RKO (cell line): ENCODE results near the gene BACE2.
"Not testable (repeated sequence)": the region's sequence is repeated elsewhere in the genome, so short reads cannot be mapped to it uniquely, and the experiment has no call there.

Experiments
- DNase-seq: peaks from one replicate; pipeline ENCODE4 v3.0.0-alpha.2; 2016; ENCODE audit warnings: low spot score

The BACE2 gene

DNA sequence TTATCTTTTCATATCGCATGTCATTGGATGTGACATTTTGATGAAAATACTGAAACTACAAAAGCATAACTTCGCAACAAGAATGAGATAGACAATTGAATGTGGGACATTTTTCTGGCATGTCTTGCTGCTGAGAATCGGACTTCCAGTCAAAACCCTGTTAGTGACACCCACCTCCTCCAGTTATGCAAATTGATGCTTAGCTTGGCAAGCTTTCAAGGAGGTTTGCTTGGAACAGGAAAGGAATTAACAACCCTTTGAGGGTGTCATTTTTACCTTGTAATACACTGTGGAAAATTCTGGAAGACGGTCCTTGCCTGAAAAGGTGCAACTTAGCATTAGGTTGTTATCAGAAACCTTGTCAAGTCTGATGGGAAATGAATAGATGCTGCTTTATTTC is 109.9 kb downstream of the BACE2 start:
- no peak for DNase-seq

DNA sequence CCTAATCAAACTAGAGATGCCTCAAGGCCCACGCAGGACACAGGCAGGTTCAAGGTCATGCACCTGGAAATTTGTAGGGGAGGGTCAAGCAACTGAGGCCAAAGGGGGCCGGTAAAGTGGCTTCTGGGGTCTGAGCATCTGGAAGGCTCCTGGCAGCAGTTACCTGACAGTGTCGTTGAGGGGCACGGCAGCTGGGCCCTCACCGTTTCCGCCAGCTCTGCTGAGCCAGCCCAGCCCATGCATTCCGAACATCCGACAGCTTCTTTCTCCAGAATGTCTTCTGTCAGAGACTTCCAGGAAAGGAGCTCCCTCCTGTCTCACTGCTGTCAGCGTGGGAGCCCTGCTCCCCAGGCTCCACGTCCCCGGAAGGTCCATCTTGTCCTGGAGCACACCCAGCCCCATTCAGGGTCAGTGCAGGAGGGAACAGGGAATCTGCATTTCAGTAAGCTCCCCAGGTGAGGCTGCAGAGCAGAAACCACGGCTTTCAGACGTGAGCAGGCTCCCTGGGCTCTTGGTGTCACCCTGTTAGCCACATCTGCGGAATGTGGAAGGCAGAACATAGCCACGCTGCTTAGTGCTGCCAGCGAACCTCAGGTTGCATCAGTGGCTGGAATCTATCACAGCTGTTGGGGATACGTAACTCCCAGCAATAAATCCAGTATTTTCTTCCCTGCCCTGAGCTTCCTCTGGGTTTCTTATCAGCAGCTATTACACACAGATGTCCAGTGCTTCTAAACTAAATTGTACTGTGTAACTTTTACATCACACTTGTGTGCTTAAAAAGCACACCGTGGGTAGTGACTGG is 112.4 kb downstream of the BACE2 start:
- no peak for DNase-seq

DNA sequence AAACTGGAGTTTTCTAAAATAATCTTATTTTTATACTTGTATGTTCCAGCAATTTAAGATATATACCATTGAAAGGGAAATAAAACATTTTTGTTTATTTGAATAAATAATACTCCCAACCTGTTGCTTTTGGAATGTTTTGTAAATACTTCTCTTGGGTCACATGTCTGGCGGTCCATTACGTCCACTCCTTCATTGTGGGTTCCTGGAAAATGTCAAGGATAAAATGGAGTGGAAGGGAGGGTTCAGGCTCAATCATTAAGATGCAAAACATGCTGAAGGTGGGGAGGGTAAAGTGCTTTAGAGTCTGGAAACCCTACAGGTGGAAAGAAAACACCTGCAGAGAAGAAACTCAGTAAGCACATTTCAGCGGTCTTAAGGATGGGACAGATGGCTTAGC is 114.5 kb downstream of the BACE2 start:
- no peak for DNase-seq

DNA sequence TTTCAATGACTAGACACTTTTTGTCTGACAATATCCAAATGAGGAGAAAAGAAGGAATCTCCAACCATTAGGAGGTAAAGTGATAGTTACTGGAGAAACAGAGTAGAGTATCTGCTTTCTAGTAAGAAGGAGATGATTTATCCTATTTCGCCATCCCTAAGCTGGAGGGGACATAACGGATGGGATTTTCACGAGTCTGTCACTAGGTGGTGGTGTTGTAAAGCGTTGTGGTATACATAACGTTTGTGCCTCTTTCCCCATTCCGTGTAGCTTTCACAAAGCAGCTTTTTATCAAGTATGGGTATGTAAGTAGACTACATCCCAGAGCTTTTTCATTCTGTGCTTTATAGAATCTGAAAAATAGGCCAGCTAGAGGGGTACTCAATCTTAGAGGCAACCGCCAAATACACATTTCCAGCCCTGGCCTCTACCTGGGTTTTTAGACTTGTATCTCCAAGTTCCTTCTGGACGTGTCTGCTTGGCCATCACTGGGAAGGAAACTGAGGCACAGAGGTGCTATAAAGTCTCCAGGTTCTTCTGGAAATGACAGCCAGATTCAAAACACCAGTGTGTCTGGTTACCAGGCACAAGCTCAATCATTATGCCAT is 115.4 kb downstream of the BACE2 start:
- peak; percentile 75 for DNase-seq

DNA sequence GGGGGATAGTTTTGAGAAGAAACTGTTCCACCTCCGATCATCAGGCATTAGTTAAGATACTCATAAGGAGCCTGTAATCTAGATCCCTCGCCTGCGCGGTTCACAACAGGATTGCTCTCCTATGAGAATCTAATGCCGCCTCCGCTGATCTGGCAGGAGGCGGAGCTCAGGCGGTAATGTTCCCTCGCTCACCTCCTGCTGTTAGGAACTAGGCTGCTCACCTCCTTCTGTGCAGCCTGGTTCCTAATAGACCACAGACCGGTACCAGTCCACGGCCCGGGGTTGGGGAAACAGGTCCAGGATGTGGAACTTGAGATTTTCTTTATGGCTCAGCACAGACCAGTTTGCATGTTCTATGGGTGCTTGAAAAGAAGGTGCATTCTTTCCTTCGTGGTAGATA is 121.5 kb downstream of the BACE2 start:
- DNase-seq: no peak

DNA sequence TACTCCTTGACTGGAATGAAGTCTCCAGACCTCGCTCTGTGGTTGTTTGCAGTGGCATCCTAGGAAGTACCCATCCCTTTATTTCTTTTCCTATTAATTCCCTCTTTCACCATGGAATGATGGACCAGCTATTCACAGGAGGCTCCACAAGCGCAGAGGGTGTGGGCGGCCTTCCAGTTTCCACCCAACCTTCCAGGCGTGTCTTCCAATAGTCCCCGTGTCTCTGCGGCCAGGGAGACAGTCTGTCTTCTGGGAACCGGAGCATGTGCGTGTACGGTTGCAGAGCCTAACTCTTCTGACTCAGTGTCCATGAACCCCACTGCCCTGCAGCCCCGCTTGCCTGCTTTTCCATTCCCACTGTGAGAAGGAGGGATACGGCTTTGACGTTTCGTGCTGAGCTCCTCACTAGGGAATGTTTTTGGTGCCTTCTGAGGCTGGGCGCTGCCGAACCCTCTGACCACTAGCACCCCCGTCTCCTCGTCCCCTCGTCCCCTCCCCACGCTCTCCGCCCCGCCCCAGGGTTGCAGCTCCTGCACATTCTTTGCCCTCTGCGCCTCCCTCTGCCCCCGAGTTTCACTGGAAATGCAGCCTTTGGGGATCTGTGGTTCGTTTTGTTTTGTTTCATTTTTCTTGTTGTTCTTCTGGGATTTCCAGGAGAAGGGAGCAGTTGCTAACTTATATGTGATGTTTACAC is 122.3 kb downstream of the BACE2 start:
- no peak for DNase-seq

DNA sequence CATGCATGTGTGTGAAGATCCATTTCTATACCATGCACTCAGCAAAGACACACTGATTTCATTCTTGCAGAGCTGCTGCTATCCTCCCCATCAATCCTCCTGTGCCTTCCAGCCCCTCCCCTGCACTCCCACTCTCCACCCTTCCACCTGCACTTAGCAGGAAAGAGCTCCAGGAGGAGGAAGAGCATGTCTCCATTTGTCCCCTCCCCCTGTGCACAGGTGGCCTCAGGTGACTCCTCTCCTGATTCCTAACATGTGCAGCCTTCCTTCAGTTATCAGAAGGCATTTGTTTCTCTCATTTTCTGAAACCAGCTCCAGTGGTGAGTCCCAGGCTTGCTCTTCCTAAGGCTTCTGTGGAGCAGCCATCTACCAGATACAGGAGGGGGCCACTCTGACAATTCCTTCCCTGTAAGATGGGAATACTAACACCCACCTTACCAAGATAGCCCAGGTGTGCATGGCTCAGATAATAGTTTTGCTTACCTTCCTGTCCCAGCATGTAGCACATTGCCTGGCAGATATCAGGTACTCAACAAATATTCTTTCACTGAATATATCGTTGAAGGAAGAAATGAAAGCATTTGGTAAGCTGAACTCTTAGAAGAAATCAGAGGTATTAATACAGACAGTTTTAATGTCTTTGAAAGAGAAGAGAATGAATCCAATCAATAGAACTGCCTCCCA is 126.7 kb downstream of the BACE2 start:
- DNase-seq: no peak

DNA sequence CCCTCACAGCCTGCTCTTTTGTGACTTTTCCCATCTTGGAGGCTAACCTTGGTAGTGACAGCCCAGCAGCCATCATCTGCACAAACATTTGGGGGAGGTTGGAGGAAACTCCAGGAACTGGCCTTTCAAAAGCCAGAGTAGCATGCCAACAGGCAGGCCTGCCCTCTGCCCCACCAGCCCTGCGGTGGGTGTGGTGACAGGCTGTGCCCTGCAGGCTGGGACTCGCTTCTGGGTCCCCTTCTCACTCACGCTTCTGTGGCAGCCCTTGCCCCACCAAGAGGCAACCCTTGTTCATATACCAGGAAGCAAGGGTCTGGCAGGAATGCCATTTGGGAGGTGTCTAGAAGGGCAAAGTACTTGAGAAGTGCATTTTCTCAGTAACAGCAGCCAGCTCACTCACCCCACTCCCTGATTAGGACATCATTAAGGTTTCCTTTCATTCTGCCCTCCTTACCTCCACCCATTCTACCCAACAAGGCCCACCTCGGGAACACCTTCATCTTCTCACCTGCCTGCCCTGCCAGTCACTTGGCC is 127.8 kb downstream of the BACE2 start:
- DNase-seq: no peak

DNA sequence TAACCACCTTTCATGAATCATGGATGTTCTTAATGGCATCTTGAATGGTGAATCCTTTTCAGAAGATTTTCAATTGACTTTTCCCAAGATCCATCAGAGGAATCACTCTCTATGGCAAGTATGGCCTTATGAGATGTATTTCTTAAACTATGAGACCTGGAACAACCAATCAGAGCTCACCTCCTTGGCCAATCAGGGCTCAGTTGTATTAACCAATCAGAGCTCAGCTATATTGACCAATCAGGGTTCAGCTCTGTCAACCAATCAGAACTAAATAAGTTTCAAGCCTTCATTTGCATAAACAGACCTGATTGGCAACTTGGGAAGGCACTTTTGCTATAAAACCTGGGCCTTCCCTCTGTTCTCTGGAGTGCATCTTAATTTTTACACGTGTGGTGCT is 135.0 kb downstream of the BACE2 start:
- no peak for DNase-seq

DNA sequence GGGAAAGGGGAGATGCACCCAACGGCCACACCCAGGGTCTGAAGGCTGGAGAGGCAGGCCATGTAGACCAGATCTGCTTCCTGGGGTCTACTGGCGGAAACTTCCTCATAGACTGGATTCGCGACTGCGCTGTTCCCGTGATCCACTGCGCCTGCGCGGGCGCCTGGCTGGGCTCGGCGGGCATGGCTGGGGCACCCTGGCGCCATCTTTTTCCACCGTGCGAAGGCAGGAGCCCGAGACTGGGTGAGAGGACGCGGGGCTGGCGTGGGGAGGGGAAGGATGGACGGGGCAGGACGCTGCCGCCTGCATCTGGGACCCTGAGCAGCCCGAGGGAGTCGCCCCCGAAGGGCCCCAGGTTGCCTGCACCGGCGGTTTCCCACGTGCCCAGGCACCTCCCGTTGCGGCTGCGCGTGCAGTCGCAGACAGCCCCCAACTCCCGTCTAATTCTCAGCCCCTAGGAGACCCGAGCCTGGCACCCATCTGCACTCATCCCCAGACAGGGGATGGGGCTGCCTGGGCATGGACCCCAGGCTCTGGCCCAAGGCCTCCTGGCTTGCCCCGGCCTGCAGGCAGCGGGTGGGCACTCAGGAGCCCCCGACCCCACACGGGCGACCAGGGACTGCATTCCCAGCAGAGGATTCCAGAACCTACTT is 136.2 kb downstream of the BACE2 start:
- DNase-seq: no peak

DNA sequence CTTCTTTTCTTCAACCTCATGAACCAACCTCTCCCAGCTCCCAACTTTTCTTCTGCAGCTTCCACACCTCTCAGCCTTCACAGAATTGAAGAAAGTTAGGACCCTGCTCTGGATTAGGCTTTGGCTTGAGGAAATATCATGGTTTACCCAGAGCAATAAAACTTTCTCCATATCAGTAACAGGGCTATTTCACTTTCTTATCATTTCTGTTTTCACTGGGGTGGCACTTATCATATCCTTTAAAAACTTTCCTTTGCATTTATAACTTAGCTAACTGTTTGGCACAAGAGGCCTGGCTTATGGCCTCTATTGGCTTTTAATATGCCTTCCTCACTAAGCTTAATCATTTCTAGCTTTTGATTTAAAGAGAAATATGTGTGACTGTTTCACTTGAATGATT is 139.3 kb downstream of the BACE2 start:
- DNase-seq: no peak

DNA sequence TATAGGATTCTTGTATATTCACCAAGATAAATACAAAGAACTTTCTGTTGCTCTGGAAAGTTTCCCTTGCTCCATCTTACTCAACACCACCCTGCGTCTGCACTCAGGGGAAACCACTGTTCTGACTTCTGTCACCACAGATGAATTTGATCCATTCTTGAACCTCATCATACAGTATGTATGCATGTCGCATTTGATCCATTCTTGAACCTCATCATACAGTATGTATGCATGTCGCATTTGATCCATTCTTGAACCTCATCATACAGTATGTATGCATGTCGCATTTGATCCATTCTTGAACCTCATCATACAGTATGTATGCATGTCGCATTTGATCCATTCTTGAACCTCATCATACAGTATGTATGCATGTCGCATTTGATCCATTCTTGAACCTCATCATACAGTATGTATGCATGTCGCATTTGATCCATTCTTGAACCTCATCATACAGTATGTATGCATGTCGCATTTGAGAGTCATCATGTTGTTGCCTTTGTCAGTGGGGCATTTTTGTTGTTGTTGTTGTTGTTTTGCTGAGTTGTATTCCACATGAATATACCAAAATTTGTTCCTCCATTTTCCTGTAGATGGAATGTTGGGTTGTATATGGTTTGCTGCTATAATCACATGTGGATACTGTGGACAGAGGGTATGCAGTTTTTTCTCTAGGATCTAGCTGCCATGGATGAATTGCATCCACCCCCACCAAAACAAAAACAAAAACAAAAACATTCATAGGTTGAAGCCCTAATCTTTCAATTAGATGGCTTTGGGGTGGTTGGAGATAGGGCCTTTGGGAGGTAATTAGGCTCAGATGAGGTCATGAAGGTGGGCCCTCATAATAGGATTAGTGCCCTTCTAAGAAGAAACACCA is 145.6 kb downstream of the BACE2 start:
- not testable (repeated sequence) for DNase-seq

DNA sequence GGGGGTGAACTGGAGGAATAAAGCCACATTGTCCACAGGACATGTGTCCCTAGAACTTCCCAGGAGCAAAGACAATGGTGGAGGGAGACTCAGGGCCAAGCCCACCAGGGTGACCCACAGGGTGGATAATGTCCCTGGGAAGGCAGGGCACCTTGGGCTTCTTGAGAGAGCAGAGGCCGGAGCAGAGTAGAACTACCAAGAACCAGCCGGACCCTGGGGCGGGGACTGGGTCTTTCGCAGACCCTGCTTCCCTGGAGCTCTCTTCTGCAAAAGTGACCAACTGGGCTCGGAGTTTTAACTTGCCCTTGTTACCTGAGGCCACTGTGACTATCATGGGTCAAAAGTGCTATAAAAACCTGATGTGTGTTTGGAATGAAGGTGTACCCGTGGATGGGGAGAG is 147.8 kb downstream of the BACE2 start:
- DNase-seq: no peak

DNA sequence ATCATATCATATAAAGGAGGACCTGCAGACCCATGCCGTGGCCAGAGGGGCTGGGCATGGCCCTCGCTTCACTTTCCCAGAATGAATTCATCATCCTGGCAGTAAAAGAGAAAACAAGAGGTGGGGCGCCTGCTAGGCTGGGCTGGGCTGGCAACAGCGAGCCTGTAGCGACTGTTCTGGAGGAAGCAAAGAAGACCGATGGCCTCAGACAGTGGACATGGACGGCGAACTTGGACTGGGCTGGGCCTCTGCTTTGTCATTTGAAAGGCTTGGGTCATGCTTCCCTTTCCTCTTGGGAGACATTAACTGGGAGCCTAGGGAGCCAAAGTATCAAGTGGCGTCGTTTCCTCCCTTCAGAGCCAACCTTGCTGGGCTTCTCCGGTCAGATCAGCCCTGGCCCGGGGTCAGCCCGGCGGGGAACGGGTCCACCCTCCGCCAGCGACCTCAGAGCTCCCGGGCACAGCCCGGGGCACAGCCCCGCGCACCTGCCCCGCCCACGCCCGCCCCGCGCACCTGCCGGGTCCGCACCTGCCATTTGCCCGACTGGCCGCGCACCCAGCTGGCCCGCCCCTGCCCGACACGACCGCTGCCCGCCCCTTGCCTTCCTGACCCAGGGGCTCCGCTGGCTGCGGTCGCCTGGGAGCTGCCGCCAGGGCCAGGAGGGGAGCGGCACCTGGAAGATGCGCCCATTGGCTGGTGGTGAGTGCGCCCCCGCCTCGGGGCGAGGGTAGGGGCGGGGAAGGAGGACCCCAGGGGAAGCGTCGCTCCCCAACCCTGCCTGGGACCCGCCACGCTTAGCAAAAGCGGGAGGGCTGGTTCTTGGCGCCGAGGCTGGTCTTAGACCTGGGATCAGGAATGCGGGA is 148.5 kb downstream of the BACE2 start, which contains the start of gene FAM3B:
TSS of gene FAM3B (plus strand) at position 602 of the 863 bp plus-strand sequence. CDS start at position 681, 79 bp downstream.
- no peak for DNase-seq

DNA sequence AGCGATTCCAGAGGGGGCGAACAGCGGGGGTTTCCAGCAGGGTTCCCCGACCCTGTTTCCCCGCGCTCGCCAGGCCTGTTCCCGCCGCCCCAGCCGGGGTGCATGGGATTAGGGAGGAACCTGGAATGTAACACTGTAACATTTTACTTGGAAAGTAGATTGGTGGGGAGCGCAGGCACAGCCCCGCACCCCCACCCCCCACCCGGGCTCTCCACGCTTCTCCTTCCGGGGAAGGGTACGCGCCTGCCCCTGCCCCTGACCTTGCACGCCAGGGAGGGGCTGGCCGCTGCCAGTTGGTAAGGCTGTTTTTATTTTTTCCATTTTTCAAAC is 149.1 kb downstream of the BACE2 start:
- DNase-seq: no peak

DNA sequence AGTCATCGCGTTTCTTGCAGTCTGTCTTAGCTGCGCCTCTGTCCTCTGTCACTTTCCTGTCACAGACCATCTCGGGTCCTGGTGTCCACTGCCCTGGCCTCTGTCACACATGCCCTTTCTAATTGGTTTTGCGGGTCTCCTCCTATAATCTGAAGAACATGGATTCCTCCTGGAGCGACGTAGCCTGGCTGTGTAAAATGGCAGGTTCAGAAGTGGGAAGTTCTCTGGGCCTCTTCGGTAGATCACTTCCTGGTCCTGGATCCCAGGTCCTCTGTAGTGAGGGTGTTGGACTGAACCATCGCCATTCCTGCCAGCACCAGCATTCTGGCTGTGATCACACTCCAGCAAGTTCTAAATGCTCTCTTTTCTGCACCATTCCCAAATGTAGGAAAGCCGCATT is 149.5 kb downstream of the BACE2 start:
- no peak for DNase-seq

DNA sequence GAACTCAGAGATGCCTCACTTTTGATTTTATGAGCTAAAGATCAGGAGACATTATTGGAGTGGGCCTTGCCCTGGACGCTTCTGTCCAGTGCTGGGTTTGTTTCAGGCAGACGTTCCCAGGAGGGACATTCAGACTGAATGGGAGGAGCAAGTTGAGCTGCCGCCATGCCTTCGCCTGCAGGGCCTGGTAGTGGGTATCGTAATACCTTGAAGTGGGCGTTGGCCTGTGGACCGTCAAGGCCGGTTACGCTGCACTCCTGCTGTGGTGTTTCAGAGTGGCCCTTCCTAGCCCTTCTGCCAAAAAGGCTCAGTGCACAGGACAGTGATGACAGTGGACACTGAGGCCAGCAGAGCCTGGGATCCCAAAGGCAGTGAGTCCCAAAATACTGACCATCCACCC is 150.3 kb downstream of the BACE2 start:
- DNase-seq: no peak

DNA sequence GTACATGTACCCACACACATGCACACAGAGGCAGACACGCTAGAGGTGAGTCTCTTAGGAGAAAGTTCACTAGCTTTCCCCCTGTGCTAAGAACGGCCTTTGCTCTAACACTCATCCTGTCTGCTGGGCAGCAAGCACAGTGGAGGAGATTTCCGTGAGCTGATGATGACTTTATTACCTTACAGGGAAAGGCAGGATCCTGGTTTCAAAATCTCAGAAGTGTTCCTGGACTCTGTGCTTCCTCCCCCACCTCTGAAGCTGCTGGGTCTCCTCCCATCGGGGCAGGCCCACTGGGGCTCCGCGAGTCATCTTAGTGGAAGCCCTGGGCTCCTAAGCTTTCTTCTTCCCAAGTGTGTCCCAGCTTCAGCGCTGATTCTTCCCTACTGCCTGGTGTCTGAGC is 151.3 kb downstream of the BACE2 start:
- no peak for DNase-seq

DNA sequence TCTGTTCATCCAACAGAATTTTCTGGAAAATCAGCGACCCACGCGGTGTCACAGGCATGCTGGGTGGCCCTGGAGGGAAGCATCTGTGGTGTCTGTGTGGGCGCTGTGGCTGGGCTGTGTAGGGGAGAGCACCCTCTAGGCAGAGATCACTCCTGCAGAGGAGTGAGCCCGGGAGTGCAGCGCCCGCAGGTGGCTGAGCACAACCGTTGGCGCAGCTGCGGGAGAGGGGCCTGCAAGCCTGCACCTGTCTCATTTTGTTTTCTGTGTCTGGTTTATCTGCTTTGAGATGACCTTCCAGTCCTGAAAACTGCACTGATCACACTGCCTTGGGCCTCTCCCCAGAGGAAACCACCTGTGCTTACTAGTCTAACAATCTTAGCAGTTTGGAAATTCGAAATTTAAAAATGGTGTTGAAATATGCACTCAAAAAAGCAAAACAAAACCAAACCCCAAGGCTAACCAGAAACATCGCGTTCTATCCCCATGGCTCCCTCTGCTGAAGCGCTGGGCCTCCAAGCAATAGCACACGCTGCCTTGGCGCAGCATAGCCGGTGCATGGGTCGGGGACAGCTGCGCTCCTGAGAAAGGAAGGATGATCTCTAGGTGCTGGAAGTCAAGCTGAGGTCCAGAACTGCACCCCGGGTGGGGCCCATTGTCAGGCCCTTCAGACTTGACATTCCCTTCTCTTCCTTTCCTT is 153.4 kb downstream of the BACE2 start:
- no peak for DNase-seq
